HG03521 (cell line): ENCODE results near the gene DPP6.

Source experiments
- ATAC-seq: cut with Tn5 transposase; IDR thresholded peaks from one replicate; pipeline ENCODE4 v1.9.1; 2021; ENCODE audit warnings: mild to moderate bottlenecking, moderate library complexity; ENCODE audit not compliant: unreplicated experiment

The DPP6 gene

DNA sequence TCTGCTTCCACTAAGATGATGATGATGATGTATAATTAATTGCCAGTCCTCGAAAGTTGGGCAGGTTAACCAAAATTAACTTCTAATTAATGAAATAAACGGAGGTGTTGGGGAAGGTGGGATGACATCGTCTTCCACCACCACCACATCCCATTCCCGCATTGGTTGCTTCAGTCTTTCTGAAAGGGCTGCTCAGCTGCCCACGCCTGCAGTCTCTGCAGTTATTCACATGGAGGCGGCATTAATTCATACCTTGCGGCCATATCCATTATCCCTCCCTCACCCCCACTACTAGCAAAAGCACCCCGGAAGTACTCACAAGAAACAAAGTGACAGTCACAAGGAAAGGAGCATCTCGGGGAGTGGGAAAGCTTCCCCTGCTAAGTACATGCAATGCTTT, 387.9 kb downstream of the DPP6 start:
- ATAC-seq: no peak

DNA sequence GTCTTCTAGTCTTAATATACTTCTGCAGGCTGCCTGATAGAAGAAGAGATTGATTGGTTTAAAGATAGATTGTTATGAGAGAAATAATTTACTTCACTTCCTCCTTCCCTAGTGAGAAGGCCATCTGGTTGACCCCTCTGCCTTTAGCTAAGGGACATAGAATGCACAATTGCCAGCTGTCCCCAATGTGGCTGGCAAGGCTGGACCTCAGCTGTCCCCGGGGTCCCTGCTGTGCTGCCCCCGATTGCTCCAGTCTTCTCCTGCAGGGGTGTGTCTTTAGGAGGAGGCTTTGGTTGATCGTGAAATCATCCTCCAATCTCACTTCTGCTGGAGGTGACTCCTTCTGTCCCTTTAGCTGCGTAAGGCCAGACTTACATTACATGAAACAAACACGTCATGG, 388.5 kb downstream of the DPP6 start:
- ATAC-seq: no peak

- ATAC-seq: no peak
Measured at GRCh38 chr7:154441811-154442210, 389.6 kb downstream of the DPP6 start.

- no peak for ATAC-seq
Measured at GRCh38 chr7:154442939-154443338, 390.7 kb downstream of the DPP6 start.

GRCh38 chr7:154450451-154450850, 398.3 kb downstream of the DPP6 start:
- ATAC-seq: no peak

- no peak for ATAC-seq
Measured at GRCh38 chr7:154451480-154452457, 399.6 kb downstream of the DPP6 start.

DNA sequence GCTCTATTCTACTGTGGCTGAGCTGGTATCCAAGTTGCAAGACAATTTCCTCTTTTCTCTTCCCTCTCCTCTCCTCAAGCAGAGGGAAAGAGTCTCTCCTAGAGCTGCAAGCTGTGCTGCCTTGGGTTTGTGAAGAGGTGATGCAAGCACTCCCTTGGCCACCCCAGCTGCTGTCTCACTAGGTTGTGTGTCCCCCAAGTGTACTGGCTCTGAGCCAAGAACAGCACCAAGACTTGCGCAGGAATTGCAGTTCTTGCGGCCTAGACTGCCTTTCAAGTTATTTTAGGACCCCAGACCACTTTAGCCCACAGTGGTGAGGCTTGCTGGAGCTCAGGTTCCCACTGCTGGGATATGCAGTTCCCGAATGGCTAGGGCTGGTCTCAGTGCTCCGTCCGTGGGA, 411.6 kb downstream of the DPP6 start:
- ATAC-seq: no peak

DNA sequence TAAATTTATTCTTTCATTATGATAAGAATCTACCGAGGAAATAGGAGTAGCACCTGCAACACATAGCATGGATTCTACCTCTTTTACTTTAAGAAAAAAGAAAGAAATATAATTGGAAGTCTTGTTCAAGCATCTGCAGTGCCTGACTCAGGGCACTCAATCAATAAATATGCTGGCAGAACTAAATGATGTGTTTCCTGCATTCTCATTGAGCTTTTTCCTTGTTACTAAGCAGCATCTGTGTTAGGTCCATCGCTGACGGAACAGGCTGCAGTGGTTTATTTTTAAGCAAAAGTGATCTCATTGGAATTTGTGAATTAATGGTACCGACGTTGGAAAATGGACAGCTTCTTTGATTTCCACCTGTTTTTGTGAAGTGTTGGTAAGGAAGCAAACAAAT, 417.5 kb downstream of the DPP6 start:
- ATAC-seq: no peak

- no peak for ATAC-seq
Measured at GRCh38 chr7:154472343-154472742, 420.1 kb downstream of the DPP6 start.

- ATAC-seq: no peak
Measured at GRCh38 chr7:154473360-154473759, 421.2 kb downstream of the DPP6 start.

- ATAC-seq: no peak
Measured at GRCh38 chr7:154474903-154475520, 422.8 kb downstream of the DPP6 start.

GRCh38 chr7:154475864-154476263, 423.7 kb downstream of the DPP6 start:
- no peak for ATAC-seq

DNA sequence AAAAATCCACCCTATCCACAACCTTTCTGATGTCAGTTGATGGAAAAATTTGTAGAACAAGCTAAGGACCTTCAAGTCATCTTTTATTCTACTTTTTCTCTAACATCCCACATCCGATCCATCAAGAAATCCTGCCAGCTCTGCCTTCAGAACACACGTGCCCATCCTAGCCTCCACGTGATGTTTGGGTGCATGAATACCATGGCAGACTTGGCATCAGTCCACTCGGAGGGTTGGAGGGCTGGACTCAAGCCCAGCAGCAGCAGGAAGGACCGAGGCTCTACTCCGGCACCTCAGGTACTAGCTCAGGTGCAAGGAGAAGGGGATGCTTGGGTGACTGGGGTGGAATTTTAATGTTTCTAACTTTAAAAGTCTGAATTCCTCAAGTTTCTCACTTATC, 428.6 kb downstream of the DPP6 start:
- no peak for ATAC-seq

- ATAC-seq: no peak
Measured at GRCh38 chr7:154482863-154483262, 430.7 kb downstream of the DPP6 start.

DNA sequence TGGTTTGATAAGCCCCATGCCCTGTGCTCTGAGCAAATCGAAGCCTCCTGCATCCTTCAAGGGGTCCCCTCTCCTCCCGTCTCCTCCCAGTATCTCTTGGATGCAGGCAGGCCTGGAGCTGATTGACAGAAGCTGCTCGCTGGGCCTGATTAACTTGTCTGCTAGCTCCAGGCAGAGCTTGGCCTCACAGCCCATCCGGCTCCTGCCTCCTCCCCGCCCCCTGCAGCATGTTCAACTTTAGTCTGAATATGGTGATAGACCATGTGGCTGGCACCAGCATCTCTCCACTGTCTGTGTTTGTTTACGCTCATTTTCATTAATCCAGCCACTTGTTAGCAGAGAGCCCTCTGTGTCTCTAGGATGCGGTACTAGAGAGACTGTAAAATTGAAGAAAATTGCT, 432.2 kb downstream of the DPP6 start:
- ATAC-seq: no peak

GRCh38 chr7:154484943-154485342, 432.7 kb downstream of the DPP6 start:
- ATAC-seq: no peak

- ATAC-seq: no peak
Measured at GRCh38 chr7:154489897-154490296, 437.7 kb downstream of the DPP6 start.

DNA sequence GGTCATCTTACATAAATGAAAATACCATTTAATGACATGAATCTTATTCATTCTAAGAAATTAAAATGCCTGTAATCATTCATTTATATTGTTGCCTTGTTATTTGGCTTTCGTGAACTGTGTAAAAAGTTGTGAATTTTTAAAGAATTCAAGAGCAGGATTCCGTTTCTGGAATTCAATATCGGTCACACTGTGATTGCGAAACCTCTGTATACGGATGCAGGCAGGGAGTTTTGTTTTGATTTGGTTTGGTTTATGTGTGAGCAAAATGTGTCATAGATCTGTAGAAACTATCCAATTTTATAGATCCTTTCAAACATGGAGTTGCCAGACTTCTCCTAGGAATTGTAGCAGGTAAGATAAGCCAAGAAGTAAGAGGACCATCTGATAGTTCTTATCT, 441.4 kb downstream of the DPP6 start:
- ATAC-seq: no peak

DNA sequence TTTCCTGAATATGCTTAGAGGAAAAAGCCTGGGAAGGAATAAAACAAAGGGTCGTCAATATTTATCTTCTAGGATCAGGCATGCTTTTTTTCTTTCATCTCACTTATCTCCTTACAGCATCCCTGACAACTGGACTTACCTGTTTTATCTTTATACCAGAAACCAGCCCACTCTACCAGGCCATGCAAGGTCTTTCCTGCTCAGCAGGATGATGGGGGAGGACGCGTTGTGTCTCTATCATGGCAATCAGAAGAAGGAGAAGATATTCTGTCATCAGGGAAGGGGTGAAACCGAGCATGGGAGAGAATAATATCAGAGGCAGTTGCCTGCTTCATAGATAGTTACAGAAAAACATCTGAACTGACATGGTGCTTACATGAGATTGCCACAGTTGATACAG, 445.6 kb downstream of the DPP6 start:
- no peak for ATAC-seq

DNA sequence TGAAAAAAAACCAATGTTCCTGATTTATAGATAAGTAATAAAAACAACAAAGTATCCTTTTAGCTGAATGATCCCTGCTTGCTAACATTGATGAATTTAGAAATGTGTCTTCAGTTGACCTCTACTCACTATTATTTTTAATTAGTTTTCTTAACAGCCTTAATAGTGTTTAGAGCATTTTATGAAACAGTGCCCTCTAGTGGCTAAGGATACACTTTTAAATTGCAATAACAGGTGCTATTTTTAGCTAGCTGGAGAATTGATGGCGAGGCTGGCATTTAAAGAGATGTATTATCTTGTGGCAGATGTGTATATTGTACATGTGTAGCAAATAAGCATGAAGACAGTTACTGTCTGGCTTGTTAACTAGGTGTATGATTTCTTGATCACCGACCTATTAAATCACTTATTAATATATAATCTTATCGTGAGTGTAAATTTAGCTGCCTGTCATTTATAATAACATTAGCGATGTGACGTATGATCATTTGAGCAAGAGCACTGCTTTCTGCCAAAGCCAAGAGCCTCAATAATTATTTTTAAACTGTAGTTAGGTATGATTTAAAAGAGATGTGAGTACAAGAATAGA, 451.9 kb downstream of the DPP6 start:
- no peak for ATAC-seq

- no peak for ATAC-seq
Measured at GRCh38 chr7:154504918-154505317, 452.7 kb downstream of the DPP6 start.

DNA sequence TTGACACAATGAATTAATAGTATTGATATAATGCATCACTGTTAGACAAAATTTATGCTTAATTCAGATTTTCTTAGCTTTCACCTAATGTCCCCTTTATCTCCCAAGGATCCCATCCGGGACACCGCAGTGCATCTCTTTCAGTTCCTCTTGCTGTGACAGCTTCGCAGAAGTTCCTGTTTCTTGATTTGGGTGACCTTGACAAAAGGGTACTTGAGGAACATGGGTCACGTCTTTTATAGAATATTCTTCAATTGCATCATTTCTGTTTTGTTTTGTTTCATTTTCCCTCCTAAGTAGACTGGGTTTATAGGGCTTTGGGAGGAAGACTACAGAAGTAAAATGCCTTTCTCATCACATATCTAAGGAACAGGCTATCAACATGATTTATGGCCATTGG, 453.2 kb downstream of the DPP6 start:
- no peak for ATAC-seq
